Measurements from ENCODE around the gene SLC16A5.

DNA sequence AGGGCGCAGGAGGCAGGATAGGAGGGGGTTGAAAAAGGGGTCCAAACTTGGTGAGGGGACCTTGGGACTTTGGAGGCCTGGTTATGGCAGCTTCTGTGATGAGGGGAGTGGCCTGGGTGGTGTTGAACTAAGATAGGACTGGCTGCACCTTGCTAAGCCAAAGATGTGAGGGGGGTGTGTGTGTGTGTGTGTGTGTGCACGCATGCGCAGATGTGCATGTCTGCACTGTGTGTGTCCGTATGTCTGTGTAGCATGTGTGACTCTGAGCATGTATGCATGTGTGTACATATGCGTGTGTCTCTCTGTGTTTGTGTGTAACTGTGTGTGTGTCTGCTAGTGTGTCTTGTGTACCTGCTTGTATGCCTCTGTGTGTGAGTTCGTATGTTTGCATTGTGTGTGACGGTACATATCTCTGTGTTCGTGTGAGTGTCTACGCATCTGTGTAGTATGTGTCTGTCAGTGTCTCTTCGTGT lies 4.1 kb downstream of the SLC16A5 start:
- TF ChIP-seq, protein P1, sequence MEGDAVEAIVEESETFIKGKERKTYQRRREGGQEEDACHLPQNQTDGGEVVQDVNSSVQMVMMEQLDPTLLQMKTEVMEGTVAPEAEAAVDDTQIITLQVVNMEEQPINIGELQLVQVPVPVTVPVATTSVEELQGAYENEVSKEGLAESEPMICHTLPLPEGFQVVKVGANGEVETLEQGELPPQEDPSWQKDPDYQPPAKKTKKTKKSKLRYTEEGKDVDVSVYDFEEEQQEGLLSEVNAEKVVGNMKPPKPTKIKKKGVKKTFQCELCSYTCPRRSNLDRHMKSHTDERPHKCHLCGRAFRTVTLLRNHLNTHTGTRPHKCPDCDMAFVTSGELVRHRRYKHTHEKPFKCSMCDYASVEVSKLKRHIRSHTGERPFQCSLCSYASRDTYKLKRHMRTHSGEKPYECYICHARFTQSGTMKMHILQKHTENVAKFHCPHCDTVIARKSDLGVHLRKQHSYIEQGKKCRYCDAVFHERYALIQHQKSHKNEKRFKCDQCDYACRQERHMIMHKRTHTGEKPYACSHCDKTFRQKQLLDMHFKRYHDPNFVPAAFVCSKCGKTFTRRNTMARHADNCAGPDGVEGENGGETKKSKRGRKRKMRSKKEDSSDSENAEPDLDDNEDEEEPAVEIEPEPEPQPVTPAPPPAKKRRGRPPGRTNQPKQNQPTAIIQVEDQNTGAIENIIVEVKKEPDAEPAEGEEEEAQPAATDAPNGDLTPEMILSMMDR (IDR thresholded peaks at IDR 0.05): no peak
- no peak for TF ChIP-seq EZH2 (IDR thresholded peaks at IDR 0.05; ENCODE audit: borderline replicate concordance, insufficient read depth, low read depth, low read length, poor library complexity, severe bottlenecking)
